ENCODE results near the gene GLTP. TPM values are rescaled to one million over a fixed set of nuclear protein-coding genes. Genes with fewer than 3 reads are reported as not detected.

The GLTP gene
- total RNA-seq, 1 experiment from 2014 or later = 27.7 TPM

DNA sequence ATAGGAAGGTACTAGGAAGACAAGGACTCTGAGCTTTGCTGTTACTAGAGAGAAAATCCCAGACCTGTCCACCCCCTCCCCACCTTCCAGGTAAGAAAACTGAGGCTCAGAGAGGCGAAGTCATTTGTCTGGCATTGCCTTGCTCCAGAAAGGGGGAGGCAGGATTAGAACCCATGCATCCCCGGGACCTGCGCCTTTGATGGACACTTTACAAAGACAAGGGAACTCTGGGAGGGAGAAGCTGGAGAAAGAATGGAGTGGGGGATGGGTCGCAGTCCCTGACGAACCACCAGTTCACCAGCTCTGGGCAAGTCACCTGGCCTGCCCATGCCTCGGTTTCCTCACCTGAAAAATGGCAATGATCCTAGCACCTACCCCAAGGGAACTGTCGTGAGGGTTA, 57.9 kb downstream of the GLTP start:
- H3K27me3 Mint-ChIP-seq (ENCODE audit: unreplicated experiment) = no peaks in the 10 kb centered on the region
- H3K36me3 Mint-ChIP-seq (ENCODE audit: insufficient read depth, unreplicated experiment) = peaks cover 10% of the 10 kb centered on the region
- TF ChIP-seq, protein P1, sequence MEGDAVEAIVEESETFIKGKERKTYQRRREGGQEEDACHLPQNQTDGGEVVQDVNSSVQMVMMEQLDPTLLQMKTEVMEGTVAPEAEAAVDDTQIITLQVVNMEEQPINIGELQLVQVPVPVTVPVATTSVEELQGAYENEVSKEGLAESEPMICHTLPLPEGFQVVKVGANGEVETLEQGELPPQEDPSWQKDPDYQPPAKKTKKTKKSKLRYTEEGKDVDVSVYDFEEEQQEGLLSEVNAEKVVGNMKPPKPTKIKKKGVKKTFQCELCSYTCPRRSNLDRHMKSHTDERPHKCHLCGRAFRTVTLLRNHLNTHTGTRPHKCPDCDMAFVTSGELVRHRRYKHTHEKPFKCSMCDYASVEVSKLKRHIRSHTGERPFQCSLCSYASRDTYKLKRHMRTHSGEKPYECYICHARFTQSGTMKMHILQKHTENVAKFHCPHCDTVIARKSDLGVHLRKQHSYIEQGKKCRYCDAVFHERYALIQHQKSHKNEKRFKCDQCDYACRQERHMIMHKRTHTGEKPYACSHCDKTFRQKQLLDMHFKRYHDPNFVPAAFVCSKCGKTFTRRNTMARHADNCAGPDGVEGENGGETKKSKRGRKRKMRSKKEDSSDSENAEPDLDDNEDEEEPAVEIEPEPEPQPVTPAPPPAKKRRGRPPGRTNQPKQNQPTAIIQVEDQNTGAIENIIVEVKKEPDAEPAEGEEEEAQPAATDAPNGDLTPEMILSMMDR (IDR thresholded peaks at IDR 0.05; ENCODE audit: unreplicated experiment) = no peak
- DNase-seq = no peak
- H3K27ac Mint-ChIP-seq (ENCODE audit: unreplicated experiment) = peak overlapping the region; percentile 84
- H3K4me3 Mint-ChIP-seq (ENCODE audit: low read depth, unreplicated experiment) = peak overlapping the region; percentile 50
- no peaks in the 10 kb centered on the region for H3K9me3 Mint-ChIP-seq (ENCODE audit: low read depth, unreplicated experiment)
- H3K4me1 Mint-ChIP-seq (ENCODE audit: low read depth, unreplicated experiment) = peaks cover 37% of the 10 kb centered on the region
- CTCF ChIA-PET = interaction anchor here (0.6 to 1.4 kb wide), 5 partner anchors 15 to 229 kb away, joined by 3 to 7 read pairs (median 5); no protein-coding TSS in a partner anchor
- intact Hi-C loops (cut with micrococcal nuclease; ENCODE audit: unreplicated experiment) = no loop called here
- no TSS peak for BruUV-seq (replicated peaks)

DNA sequence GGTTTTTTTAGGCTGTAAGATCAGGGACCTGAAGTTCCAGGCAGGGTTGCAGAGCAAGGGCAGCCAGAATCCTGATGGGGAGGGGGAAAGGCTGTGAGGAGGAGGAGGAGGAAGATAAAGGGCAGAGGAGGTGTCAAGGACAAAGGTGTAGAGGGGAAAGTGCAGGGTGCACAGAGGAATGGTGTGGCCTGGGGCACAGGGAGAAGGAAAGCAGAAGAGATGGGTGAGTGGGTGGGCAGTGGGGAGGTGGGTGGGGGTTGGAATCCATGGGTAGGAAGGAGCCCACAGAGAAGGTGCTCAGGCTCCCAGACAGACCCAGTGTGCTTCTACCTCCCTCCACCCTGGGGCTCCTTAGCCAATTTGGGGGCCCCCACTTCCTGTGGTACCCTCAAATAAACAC, 58.4 kb downstream of the GLTP start:
- peaks cover 33% of the 10 kb centered on the region for H3K4me1 Mint-ChIP-seq (ENCODE audit: low read depth, unreplicated experiment)
- H3K9me3 Mint-ChIP-seq (ENCODE audit: low read depth, unreplicated experiment) = no peaks in the 10 kb centered on the region
- no peak overlapping the region for H3K4me3 Mint-ChIP-seq (ENCODE audit: low read depth, unreplicated experiment)
- BruUV-seq (replicated peaks) = no TSS peak
- CTCF ChIA-PET = no interaction called here
- DNase-seq = no peak
- peaks cover 10% of the 10 kb centered on the region for H3K36me3 Mint-ChIP-seq (ENCODE audit: insufficient read depth, unreplicated experiment)
- intact Hi-C loops (cut with micrococcal nuclease; ENCODE audit: unreplicated experiment) = no loop called here
- H3K27me3 Mint-ChIP-seq (ENCODE audit: unreplicated experiment) = no peaks in the 10 kb centered on the region
- TF ChIP-seq, protein P1 (IDR thresholded peaks at IDR 0.05; ENCODE audit: unreplicated experiment) = no peak
- peak overlapping the region; percentile 84 for H3K27ac Mint-ChIP-seq (ENCODE audit: unreplicated experiment)

DNA sequence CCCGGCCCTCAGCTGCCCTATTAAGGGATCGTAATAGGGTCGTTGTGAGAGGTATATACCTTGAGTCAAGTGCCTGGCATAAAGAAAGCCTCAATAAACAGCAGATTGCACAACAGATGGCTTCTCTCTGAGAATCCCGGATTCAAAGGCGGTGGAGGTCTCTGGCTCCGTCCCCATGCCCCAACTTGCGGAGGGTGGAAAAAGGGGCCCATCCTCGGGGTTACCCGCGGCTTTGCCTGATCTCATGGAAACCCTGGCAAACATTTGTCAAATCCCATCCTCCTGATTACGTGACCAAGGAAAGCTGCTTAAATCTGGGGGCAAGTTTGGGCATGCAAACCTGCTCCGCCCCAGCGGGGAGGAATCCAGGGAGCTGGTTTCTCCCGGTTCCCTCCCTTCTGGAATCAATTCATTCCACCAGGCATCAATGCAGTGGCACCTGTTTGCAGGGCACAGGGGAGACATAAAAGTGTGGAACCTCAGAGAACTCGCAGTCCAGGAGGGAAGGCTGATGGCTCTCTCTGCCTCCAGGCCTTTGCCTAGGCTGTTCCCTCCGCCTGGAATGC, 59.4 kb downstream of the GLTP start:
- H3K4me1 Mint-ChIP-seq (ENCODE audit: low read depth, unreplicated experiment) = peaks cover 33% of the 10 kb centered on the region
- H3K9me3 Mint-ChIP-seq (ENCODE audit: low read depth, unreplicated experiment) = no peaks in the 10 kb centered on the region
- no peak overlapping the region for H3K27ac Mint-ChIP-seq (ENCODE audit: unreplicated experiment)
- TF ChIP-seq, protein P1 (IDR thresholded peaks at IDR 0.05; ENCODE audit: unreplicated experiment) = no peak
- CTCF ChIA-PET = no interaction called here
- intact Hi-C loops (cut with micrococcal nuclease; ENCODE audit: unreplicated experiment) = no loop called here
- no TSS peak for BruUV-seq (replicated peaks)
- H3K36me3 Mint-ChIP-seq (ENCODE audit: insufficient read depth, unreplicated experiment) = peaks cover 10% of the 10 kb centered on the region
- H3K4me3 Mint-ChIP-seq (ENCODE audit: low read depth, unreplicated experiment) = no peak overlapping the region
- H3K27me3 Mint-ChIP-seq (ENCODE audit: unreplicated experiment) = no peaks in the 10 kb centered on the region
- DNase-seq = no peak

DNA sequence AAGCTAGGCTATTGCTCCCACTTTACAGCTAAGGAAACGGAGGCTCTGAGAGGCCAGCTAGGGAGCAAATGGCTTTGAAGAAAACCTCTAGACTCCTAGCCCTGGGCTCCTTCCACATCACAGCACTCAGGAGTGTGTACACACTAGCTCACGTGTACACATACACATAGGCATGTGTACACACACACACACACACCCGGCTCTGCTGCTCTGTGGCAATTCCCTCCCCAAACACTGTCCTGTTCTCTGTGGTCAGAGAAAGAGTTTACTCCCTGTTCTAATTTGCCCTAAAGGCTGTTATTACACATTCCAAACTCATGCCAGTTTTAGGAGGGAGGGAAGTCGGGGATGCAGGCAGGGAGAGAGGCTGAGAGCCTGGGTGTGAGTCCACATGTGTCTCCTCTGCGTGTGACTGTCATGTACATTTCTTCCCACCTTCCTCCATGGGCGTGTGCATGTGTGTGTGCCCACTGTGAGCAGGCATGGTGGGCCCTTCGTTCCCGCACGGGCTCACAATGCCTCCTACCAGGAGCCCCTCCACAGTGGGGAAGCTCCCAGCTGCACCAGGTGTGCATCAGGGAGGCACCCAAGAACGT, 61.3 kb downstream of the GLTP start:
- Mint-ChIP-seq H3K36me3 (ENCODE audit: insufficient read depth, unreplicated experiment) (peaks cover 10% of the 10 kb centered on the region), H3K4me3 (ENCODE audit: low read depth, unreplicated experiment) (no peak overlapping the region), H3K9me3 (ENCODE audit: low read depth, unreplicated experiment) (no peaks in the 10 kb centered on the region), H3K27ac (ENCODE audit: unreplicated experiment) (no peak overlapping the region), H3K4me1 (ENCODE audit: low read depth, unreplicated experiment) (peaks cover 33% of the 10 kb centered on the region), H3K27me3 (ENCODE audit: unreplicated experiment) (no peaks in the 10 kb centered on the region)
- BruUV-seq (replicated peaks) = no TSS peak
- TF ChIP-seq, protein P1 (IDR thresholded peaks at IDR 0.05; ENCODE audit: unreplicated experiment) = no peak
- DNase-seq = no peak
- intact Hi-C loops (cut with micrococcal nuclease; ENCODE audit: unreplicated experiment) = no loop called here
- CTCF ChIA-PET = no interaction called here

All from Calu3 (cell line).